ENCODE data around the gene FLRT2. TPM values are rescaled to one million over a fixed set of nuclear protein-coding genes. Genes with fewer than 3 reads are reported as not detected.
A peak's percentile ranks its signal among the peaks of the same experiment; 100 is the strongest.

Gene FLRT2, protein sequence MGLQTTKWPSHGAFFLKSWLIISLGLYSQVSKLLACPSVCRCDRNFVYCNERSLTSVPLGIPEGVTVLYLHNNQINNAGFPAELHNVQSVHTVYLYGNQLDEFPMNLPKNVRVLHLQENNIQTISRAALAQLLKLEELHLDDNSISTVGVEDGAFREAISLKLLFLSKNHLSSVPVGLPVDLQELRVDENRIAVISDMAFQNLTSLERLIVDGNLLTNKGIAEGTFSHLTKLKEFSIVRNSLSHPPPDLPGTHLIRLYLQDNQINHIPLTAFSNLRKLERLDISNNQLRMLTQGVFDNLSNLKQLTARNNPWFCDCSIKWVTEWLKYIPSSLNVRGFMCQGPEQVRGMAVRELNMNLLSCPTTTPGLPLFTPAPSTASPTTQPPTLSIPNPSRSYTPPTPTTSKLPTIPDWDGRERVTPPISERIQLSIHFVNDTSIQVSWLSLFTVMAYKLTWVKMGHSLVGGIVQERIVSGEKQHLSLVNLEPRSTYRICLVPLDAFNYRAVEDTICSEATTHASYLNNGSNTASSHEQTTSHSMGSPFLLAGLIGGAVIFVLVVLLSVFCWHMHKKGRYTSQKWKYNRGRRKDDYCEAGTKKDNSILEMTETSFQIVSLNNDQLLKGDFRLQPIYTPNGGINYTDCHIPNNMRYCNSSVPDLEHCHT
- total RNA-seq (2021; fragmentation: NEBNext Ultra II Directional; extraction: Animal tissue kit (Norgen Biotek cat#: 25700)): 10 to 100 TPM; 31.1 to 59.0 (median 37.1) TPM
- long read RNA-seq, partial matches to known transcripts: 0 of 15 reads
- long read RNA-seq, other reads (novel, unspliced or antisense): 15 of 15 reads

DNA sequence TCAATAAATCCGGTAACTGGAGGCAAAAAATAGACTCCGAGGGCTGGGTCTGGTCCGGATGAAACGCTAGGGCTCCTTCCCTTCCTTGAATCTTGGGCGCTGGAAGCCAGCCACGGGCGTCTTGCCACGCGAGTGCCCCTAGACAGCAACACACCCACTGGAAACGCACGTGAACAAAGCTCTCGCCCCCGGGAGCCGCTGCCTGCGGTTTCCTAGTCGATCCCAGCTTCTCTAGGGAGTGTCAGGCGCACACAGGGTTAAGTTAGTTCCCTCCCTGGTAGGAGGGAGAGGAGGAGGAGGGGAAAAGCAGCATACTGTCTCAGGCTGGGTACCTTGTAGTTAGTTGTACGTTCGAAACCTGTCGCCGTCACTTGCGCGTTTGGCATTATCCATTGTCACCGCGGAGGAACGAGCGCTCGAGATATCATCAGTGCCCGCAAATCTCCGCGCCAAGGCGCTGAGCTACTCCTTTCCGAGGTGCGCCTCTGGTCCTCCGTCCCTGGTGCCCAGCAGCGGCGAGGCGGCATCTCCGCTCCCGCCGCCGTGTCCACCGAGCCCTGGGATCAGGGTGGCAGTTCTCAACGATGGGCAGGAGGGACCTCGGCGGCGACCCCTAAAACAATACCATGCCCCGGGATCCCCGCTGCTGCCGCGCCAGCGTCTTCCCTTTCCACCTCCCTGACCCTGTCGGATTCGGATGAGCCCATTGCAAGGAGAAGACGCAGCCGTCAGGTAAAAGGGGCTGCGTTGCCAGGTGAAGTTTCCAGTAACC, at the start of gene FLRT2:
Gene FLRT2, plus strand, starts transcription at position 342 of the 772 bp plus-strand sequence. CDS start 91,371 bp downstream, outside the sequence.
- Mint-ChIP-seq H3K27ac (peak within 1 kb of the TSS; percentile 95), H3K9me3 (no peaks in the 10 kb centered on the region), H3K4me1 (ENCODE audit: low read depth) (peaks cover 62% of the 10 kb centered on the region), H3K4me3 (peak within 1 kb of the TSS; percentile 92), H3K36me3 (ENCODE audit: low read depth) (no peaks in the 10 kb centered on the region), H3K27me3 (ENCODE audit: insufficient read depth) (no peaks in the 10 kb centered on the region; the same call in 1 of the 2 replicates)
- TF ChIP-seq, protein P1, sequence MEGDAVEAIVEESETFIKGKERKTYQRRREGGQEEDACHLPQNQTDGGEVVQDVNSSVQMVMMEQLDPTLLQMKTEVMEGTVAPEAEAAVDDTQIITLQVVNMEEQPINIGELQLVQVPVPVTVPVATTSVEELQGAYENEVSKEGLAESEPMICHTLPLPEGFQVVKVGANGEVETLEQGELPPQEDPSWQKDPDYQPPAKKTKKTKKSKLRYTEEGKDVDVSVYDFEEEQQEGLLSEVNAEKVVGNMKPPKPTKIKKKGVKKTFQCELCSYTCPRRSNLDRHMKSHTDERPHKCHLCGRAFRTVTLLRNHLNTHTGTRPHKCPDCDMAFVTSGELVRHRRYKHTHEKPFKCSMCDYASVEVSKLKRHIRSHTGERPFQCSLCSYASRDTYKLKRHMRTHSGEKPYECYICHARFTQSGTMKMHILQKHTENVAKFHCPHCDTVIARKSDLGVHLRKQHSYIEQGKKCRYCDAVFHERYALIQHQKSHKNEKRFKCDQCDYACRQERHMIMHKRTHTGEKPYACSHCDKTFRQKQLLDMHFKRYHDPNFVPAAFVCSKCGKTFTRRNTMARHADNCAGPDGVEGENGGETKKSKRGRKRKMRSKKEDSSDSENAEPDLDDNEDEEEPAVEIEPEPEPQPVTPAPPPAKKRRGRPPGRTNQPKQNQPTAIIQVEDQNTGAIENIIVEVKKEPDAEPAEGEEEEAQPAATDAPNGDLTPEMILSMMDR (IDR thresholded peaks at IDR 0.05): no peak
- DNase-seq: peak; percentile 59

DNA sequence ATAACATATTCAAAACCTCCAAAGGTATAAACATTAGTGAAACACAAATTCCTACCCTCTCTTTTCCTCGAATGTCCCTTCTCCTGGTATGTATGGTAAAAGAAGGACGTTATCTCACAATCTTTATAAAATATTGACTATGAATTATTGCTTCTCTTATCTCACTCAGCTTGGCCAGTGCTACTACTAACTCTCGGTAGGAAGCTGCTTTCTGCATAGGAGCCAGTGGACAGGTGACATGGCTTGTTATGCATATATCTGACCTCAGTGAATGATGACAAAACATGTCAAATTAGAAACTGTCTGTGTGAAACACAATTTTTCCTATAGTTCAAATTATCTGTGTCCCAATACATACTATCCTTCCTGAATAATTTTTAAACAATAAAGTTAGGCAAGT, 48.5 kb upstream of the FLRT2 start:
- Mint-ChIP-seq H3K27ac (no peak overlapping the region), H3K27me3 (ENCODE audit: insufficient read depth) (no peaks in the 10 kb centered on the region), H3K4me1 (ENCODE audit: low read depth) (peaks cover 25% of the 10 kb centered on the region), H3K9me3 (no peaks in the 10 kb centered on the region), H3K4me3 (no peak overlapping the region), H3K36me3 (ENCODE audit: low read depth) (no peaks in the 10 kb centered on the region)
- no peak for DNase-seq
- TF ChIP-seq, protein P1 (IDR thresholded peaks at IDR 0.05): no peak

DNA sequence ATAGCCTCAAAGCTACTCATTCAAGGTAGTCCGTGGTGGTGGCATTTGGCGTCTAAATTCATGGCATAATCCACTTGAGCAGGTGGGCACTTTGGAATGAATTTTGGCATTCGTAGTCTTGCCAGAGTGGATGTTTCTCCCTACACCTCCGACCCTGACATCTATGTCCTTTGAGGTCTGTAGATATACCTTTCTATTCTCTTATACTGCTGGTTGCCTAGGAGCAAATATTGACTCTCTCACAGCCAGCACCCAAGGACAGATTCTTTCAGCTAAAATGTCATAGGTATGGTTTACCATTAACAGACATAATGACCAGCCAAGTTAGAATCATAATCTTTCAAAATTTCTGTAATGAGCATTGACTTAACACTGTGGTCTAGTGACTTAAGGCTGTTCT, 47.4 kb upstream of the FLRT2 start:
- H3K4me3 Mint-ChIP-seq: no peak overlapping the region
- no peaks in the 10 kb centered on the region for H3K27me3 Mint-ChIP-seq (ENCODE audit: insufficient read depth)
- DNase-seq: no peak
- H3K9me3 Mint-ChIP-seq: no peaks in the 10 kb centered on the region
- no peaks in the 10 kb centered on the region for H3K36me3 Mint-ChIP-seq (ENCODE audit: low read depth)
- H3K27ac Mint-ChIP-seq: no peak overlapping the region
- peaks cover 35% of the 10 kb centered on the region for H3K4me1 Mint-ChIP-seq (ENCODE audit: low read depth)
- TF ChIP-seq, protein P1 (IDR thresholded peaks at IDR 0.05): no peak

DNA sequence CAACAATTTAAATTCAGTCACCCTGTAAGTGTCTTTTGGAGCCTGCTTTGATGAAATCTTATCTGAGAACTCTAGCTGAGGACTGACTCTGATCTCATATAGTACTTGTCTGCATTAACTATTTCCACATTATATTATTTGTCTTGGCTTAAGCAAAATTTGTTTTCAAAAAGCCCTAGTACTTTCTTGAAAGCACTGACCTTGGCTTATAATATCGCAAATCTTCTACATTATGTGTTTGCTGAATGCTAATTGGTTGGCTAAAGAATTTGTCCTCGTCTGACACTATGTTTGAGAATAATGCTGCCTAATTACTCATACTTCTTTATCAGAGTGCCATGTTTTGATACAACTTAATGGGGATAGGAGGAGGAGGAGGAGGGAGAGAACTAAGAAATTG, 46.9 kb upstream of the FLRT2 start:
- no peaks in the 10 kb centered on the region for H3K9me3 Mint-ChIP-seq
- H3K27me3 Mint-ChIP-seq (ENCODE audit: insufficient read depth): no peaks in the 10 kb centered on the region
- TF ChIP-seq, protein P1 (IDR thresholded peaks at IDR 0.05): no peak
- peaks cover 36% of the 10 kb centered on the region for H3K4me1 Mint-ChIP-seq (ENCODE audit: low read depth)
- no peak overlapping the region for H3K27ac Mint-ChIP-seq
- no peaks in the 10 kb centered on the region for H3K36me3 Mint-ChIP-seq (ENCODE audit: low read depth)
- DNase-seq: no peak
- no peak overlapping the region for H3K4me3 Mint-ChIP-seq

DNA sequence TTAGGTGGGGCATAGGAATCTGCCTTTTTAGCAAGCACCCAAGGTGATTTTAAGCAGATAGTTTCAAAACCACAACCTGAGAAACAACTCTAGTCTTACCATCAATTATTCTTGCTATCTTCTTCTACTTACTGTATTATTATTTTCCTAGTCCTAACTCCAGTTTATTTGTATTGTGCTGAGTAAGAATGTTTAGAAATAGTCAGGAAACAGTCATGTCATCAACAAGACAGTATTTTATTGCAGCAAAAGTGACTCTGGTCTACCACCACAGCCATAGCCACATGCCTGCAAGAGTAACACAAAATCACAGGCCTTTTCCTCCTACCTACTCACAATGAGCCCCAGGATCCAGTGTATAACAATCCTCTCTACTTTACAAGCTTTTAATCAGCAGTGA, 46.3 kb upstream of the FLRT2 start:
- DNase-seq: no peak
- Mint-ChIP-seq H3K27ac (no peak overlapping the region), H3K4me1 (ENCODE audit: low read depth) (peaks cover 36% of the 10 kb centered on the region), H3K4me3 (no peak overlapping the region), H3K27me3 (ENCODE audit: insufficient read depth) (no peaks in the 10 kb centered on the region), H3K36me3 (ENCODE audit: low read depth) (no peaks in the 10 kb centered on the region), H3K9me3 (no peaks in the 10 kb centered on the region)
- TF ChIP-seq, protein P1 (IDR thresholded peaks at IDR 0.05): no peak

Data from HFFc6 (cell line).